GM21529 (cell line): ENCODE measurements around the gene SIX5.

Source experiments
- ATAC-seq: cut with Tn5 transposase; IDR thresholded peaks from one replicate; pipeline ENCODE4 v1.9.1; 2021; ENCODE audit not compliant: unreplicated experiment

SIX5 gene

DNA sequence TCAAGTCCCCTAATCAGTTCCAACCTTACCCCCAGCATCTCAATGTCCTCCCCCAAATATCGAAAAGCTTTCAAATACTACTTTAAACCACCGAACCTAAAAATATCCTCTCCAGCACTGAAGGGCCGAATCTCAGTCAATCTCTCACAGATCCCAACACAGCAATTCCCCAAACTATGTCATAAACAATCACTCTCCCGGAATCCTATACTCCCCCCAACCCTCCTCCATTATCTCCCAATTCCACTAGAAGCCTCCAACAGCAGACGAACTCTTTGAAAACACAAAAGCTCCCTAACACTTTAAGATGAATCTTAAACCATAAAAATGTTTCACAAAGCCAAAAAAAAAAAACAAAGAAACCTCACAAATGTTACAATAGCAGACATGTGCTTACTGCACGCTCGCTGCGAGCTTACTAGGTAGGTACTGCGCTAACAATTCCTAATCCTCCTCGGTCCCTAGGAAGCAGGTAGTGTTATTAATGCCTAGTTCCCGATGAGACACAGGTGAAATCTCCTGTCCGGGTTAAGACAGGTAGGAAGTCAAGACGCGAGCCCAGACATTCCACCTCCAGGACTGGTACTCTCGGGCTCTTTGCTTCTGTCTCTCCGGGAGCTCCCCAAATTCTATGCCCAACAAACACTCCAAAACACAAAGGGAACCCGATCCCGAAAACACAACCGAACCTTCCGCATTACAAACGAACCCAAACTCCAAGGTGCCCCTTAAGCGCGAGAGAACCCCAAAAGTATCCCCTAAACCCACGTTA is 52.5 kb downstream of the SIX5 start:
- ATAC-seq, result no peak

GRCh38 chr19:45715139-45715538 is 53.9 kb downstream of the SIX5 start:
- ATAC-seq, result no peak
